Mesendoderm (in vitro differentiated cells): ENCODE data around the gene ARHGEF37. TPM values are rescaled to one million over a fixed set of nuclear protein-coding genes. Genes with fewer than 3 reads are reported as not detected.
A peak's percentile ranks its signal among the peaks of the same experiment; 100 is the strongest.
"Not testable (repeated sequence)": the region's sequence is repeated elsewhere in the genome, so short reads cannot be mapped to it uniquely, and the experiment has no call there.

Experiments
- DNase-seq: peaks from one replicate; pipeline ENCODE4 v3.0.0; 2013
- H2AK5ac ChIP-seq: 2 replicates; pipeline ENCODE4 v1.6.1; 2013; ENCODE audit warnings: low read length, inconsistent platforms
- H2BK120ac ChIP-seq: 2 replicates; pipeline ENCODE4 v1.6.1; 2013; ENCODE audit warnings: low read depth, mild to moderate bottlenecking, low read length, moderate library complexity, mixed read lengths
- H2BK15ac ChIP-seq: replicated peaks from 2 replicates; pipeline ENCODE4 v1.6.1; 2013; ENCODE audit warnings: low read depth, mild to moderate bottlenecking, moderate library complexity
- H2BK5ac ChIP-seq: 2 replicates; pipeline ENCODE4 v1.6.1; 2013; ENCODE audit warnings: low read length, inconsistent platforms
- H3K18ac ChIP-seq: 2 replicates; pipeline ENCODE4 v1.6.1; 2013; ENCODE audit warnings: mild to moderate bottlenecking, low read length, mixed read lengths
- H3K23ac ChIP-seq: one replicate; pipeline ENCODE4 v1.6.1; 2013; ENCODE audit warnings: low read length
- H3K27ac ChIP-seq: 2 replicates; pipeline ENCODE4 v1.5.1; 2013; ENCODE audit warnings: low read depth, mild to moderate bottlenecking, inconsistent platforms, low read length, moderate library complexity
- H3K27me3 ChIP-seq: 2 replicates; pipeline ENCODE4 v1.6.1; 2013; ENCODE audit warnings: low read length, control low read depth, mild to moderate bottlenecking, inconsistent platforms; ENCODE audit not compliant: insufficient read depth, poor library complexity
- H3K36me3 ChIP-seq: 2 replicates; pipeline ENCODE4 v1.6.1; 2013; ENCODE audit warnings: low read length, inconsistent platforms; ENCODE audit not compliant: control insufficient read depth, insufficient read depth
- H3K4ac ChIP-seq: one replicate; pipeline ENCODE4 v1.6.1; 2013; ENCODE audit warnings: low read depth, mild to moderate bottlenecking, low read length, moderate library complexity
- H3K4me1 ChIP-seq: 2 replicates; pipeline ENCODE4 v1.6.1; 2013; ENCODE audit warnings: low read depth, low read length, inconsistent platforms; ENCODE audit not compliant: control insufficient read depth
- H3K4me2 ChIP-seq: 2 replicates; pipeline ENCODE4 v1.6.1; 2013; ENCODE audit warnings: low read length
- H3K4me3 ChIP-seq: 2 replicates; pipeline ENCODE4 v1.5.1; 2013; ENCODE audit warnings: mild to moderate bottlenecking, low read length
- H3K56ac ChIP-seq: one replicate; pipeline ENCODE4 v1.6.1; 2013; ENCODE audit warnings: low read length
- H3K79me1 ChIP-seq: 2 replicates; pipeline ENCODE4 v1.6.1; 2013; ENCODE audit warnings: low read length, inconsistent platforms
- H3K79me2 ChIP-seq: 2 replicates; pipeline ENCODE4 v1.6.1; 2013; ENCODE audit warnings: mild to moderate bottlenecking, low read length; ENCODE audit not compliant: control insufficient read depth, insufficient read depth
- H3K9ac ChIP-seq: 2 replicates; pipeline ENCODE4 v1.6.1; 2013; ENCODE audit warnings: low read length, inconsistent platforms
- H4K5ac ChIP-seq: one replicate; pipeline ENCODE4 v1.6.1; 2013; ENCODE audit warnings: low read length
- H4K8ac ChIP-seq: one replicate; pipeline ENCODE4 v1.6.1; 2013; ENCODE audit warnings: low read depth, mild to moderate bottlenecking, control low read depth, low read length, moderate library complexity
- WGBS: extraction: QIAGEN DNeasy Blood & Tissue Kit; methylation state at CpG from one replicate; pipeline ENCODE4 v1.1.7; 2013; ENCODE audit warnings: low lambda C conversion rate, missing lambda C conversion rate; ENCODE audit not compliant: insufficient coverage; ENCODE audit errors: extremely low coverage; 5-methylcytosine and 5-hydroxymethylcytosine counted together
- polyA plus RNA-seq, 2 experiments: library from polyadenylated mRNA; stranded (reverse); fragments of 200-250 nt; gene quantifications; one replicate each; pipeline ENCODE4 v1.2.3, GENCODE V29; 2013

Gene ARHGEF37, protein sequence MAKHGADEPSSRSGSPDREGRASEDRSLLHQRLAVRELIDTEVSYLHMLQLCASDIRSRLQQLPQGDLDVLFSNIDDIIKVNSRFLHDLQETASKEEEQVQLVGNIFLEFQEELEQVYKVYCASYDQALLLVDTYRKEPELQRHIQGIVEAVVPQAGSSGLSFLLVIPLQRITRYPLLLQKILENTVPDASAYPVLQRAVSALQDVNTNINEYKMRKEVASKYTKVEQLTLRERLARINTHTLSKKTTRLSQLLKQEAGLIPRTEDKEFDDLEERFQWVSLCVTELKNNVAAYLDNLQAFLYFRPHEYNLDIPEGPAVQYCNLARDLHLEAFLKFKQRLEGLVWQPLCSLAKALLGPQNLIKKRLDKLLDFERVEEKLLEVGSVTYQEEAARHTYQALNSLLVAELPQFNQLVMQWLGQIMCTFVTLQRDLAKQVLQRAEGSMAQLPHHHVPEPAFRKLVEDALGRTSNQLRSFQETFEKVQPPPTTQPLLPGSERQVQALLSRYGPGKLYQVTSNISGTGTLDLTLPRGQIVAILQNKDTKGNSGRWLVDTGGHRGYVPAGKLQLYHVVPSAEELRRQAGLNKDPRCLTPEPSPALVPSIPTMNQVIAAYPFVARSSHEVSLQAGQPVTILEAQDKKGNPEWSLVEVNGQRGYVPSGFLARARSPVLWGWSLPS
- polyA plus RNA-seq (2013, experiment 1 of 2), result 0.13 TPM
- 0.07 TPM for polyA plus RNA-seq (2013, experiment 2 of 2)

DNA sequence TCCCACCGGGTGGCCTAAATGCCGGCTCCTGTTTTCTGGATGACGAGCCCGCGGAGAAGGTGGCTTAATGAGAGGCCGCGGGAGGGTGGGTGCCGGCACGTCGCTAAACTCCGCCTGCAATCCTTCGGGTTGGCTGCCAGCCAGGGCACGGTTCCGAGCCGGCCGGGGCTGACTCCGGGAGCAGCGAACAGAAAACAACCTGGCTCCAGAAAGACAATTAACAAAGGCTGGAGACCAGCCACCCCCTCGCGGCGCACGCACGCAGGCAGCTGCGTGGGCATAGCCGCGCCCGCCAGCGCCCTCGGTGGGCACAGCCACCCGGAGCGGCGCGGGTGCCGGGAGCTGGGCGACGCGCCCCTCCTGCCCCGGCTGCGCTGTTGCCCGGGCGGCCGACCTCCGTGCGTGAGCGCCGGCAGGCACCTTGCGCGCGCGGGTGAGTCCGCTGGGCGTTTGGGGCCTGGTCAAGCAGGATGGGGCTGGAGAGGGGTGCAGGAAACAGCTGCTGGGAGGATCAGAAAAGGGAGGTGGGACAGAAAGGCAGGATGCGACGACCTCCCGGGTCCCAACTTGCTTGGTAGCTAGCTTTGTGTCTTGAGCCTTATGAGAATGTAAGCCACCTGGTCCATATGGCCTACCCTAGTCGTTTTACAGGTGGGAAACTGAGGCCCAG, at the start of gene ARHGEF37:
ARHGEF37 (plus strand) TSS at position 307 of the 670 bp plus-strand sequence. CDS start 16,272 bp downstream, outside the sequence.
- Histone ChIP-seq H2BK120ac (no peak within 1 kb of the TSS), H3K23ac (peak within 1 kb of the TSS; percentile 24), H3K56ac (peak within 1 kb of the TSS; percentile 70), H3K4me2 (peak within 1 kb of the TSS; percentile 79), H3K18ac (no peak within 1 kb of the TSS), H3K79me2 (no peaks in the 10 kb centered on the region), H3K27me3 (peaks cover 2% of the 10 kb centered on the region), H2AK5ac (no peak within 1 kb of the TSS), H3K79me1 (no peaks in the 10 kb centered on the region), H3K9ac (peak within 1 kb of the TSS; percentile 59), H2BK15ac (no peak within 1 kb of the TSS), H3K4me3 (peak within 1 kb of the TSS; percentile 20), H3K4me1 (peaks cover 2% of the 10 kb centered on the region), H2BK5ac (no peak within 1 kb of the TSS), H3K36me3 (no peaks in the 10 kb centered on the region), H3K27ac (no peak within 1 kb of the TSS), H4K5ac (no peak within 1 kb of the TSS), H4K8ac (no peak within 1 kb of the TSS), H3K4ac (no peak within 1 kb of the TSS)
- peak; percentile 27 for DNase-seq
- no CpG with 5 or more reads among the region's 56 CpGs for WGBS

DNA sequence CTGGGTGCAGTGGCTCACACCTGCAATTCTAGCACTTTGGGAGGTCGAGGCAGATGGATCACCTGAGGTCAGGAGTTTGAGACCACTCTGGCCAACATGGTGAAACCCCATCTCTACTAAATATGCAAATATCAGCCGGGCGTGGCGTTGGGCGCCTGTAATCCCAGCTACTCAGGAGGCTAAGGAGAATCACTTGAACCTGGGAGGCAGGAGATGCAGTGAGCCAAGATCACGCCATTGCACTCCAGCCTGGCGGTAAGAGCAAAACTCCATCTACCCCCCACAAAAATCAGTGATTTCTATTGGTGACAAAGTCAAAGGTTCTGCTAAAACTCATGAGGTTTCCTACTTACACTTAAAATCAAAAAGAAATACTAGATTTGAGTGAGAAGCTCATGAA, 48.9 kb upstream of the ARHGEF37 start:
- Histone ChIP-seq H3K4me3 (no peak overlapping the region), H3K79me1 (no peaks in the 10 kb centered on the region), H2BK15ac (no peak overlapping the region), H4K5ac (no peak overlapping the region), H3K18ac (no peak overlapping the region), H3K27me3 (no peaks in the 10 kb centered on the region), H3K4me1 (no peaks in the 10 kb centered on the region), H2AK5ac (no peak overlapping the region), H3K36me3 (peaks cover 2% of the 10 kb centered on the region), H3K9ac (no peak overlapping the region), H4K8ac (no peak overlapping the region), H3K27ac (no peak overlapping the region), H2BK5ac (no peak overlapping the region), H3K56ac (no peak overlapping the region), H3K23ac (no peak overlapping the region), H2BK120ac (no peak overlapping the region), H3K4me2 (no peak overlapping the region), H3K4ac (no peak overlapping the region), H3K79me2 (peaks cover 85% of the 10 kb centered on the region)
- DNase-seq, result no peak
- no CpG with 5 or more reads among the region's 7 CpGs for WGBS

DNA sequence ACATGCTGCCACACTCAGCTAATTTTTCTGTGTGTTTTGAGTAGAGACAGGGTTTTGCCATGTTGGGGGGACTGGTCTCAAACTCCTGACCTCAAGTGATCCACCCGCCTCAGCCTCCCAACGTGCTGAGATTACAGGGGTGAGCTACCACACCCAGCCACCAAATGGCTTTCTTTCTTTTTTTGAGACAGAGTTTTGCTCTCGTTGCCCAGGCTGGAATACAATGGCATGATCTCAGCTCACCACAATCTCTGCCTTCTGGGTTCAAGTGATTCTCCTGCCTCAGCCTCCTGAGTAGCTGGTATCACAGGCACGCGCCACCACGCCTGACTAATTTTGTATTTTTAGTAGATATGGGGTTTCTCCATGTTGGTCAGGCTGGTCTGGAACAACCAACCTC, 45.5 kb upstream of the ARHGEF37 start:
- H2AK5ac ChIP-seq, H3K4me3 ChIP-seq, H3K56ac ChIP-seq, H4K5ac ChIP-seq, H3K23ac ChIP-seq, H3K4me2 ChIP-seq, DNase-seq, H3K18ac ChIP-seq, H4K8ac ChIP-seq, H3K27ac ChIP-seq, H3K9ac ChIP-seq, H3K4me1 ChIP-seq, H3K36me3 ChIP-seq, H3K27me3 ChIP-seq, H2BK5ac ChIP-seq, H3K79me1 ChIP-seq, H3K4ac ChIP-seq, H2BK15ac ChIP-seq, H2BK120ac ChIP-seq: not testable (repeated sequence)
- H3K79me2 ChIP-seq, result peaks cover 85% of the 10 kb centered on the region
- WGBS, result no CpG with 5 or more reads among the region's 6 CpGs

- Histone ChIP-seq H2BK120ac (no peak overlapping the region), H3K27ac (no peak overlapping the region), H3K4me2 (no peak overlapping the region), H2BK5ac (no peak overlapping the region), H2AK5ac (no peak overlapping the region), H3K79me1 (no peaks in the 10 kb centered on the region), H4K8ac (no peak overlapping the region), H3K4me3 (no peak overlapping the region), H3K27me3 (no peaks in the 10 kb centered on the region), H3K23ac (no peak overlapping the region), H3K9ac (no peak overlapping the region), H2BK15ac (no peak overlapping the region), H3K36me3 (peaks cover 4% of the 10 kb centered on the region), H3K4me1 (no peaks in the 10 kb centered on the region), H3K18ac (no peak overlapping the region), H3K4ac (no peak overlapping the region), H4K5ac (no peak overlapping the region), H3K79me2 (peaks cover 85% of the 10 kb centered on the region), H3K56ac (no peak overlapping the region)
- WGBS, result no CpG with 5 or more reads among the region's 1 CpG
- no peak for DNase-seq
Observed at GRCh38 chr5:149537374-149537975, 43.8 kb upstream of the ARHGEF37 start.

DNA sequence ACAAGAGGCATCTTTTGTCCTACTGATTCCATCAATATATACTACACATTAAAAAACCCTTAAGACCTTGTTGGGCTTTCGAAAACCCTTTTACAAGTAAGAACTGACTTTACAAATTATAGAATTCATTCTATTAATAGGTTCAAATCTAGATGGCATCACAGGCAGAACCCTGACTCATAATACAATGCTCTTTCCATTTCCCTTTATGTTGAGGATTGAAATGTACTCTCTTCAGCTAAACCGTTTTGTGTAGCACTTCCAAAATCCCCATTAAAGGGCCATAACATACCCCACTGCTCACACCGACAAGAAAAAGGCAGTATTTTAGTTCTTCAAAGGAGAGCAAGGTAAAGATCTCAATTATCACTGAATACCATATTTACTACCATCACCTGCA, 41.2 kb upstream of the ARHGEF37 start:
- Histone ChIP-seq H4K8ac (no peak overlapping the region), H3K4me2 (no peak overlapping the region), H3K56ac (no peak overlapping the region), H3K4me3 (no peak overlapping the region), H2BK5ac (no peak overlapping the region), H3K9ac (no peak overlapping the region), H3K23ac (no peak overlapping the region), H2BK120ac (no peak overlapping the region), H2AK5ac (no peak overlapping the region), H3K4me1 (no peaks in the 10 kb centered on the region), H3K79me2 (peaks cover 85% of the 10 kb centered on the region), H3K27ac (no peak overlapping the region), H2BK15ac (no peak overlapping the region), H3K36me3 (peaks cover 7% of the 10 kb centered on the region), H3K79me1 (no peaks in the 10 kb centered on the region), H4K5ac (no peak overlapping the region), H3K27me3 (no peaks in the 10 kb centered on the region), H3K4ac (no peak overlapping the region), H3K18ac (no peak overlapping the region)
- no CpG with 5 or more reads among the region's 3 CpGs for WGBS
- DNase-seq, result no peak
